SW480 (cell line): ENCODE results near the gene SLCO2B1.

Experiments used
- DNase-seq: peaks from one replicate; pipeline ENCODE4 v3.0.0-alpha.2; 2016; ENCODE audit warnings: low spot score

The SLCO2B1 gene

DNA sequence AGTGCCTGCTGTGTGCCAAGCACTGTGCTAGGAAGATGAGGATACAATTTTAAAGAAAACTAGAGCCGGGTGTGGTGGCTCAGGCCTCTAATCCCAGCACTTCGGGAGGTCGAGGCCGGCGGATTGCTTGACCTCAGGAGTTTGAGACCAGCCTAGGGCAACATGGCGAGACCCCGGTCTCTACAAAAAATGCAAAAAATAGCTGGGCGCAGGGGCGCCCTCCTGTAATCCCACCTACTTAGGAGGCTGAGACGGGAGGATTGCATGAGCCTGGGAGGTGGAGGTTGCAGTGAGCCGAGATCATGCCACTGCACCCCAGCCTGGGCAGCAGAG lies 98.0 kb downstream of the SLCO2B1 start:
- DNase-seq: no peak

GRCh38 chr11:75249704-75250103 lies 98.8 kb downstream of the SLCO2B1 start:
- no peak for DNase-seq

- DNase-seq: no peak
These were observed 103.4 kb downstream of the SLCO2B1 start for GRCh38 chr11:75254326-75254725.
